Measurements from ENCODE around the gene NAT16. TPM values are rescaled to one million over a fixed set of nuclear protein-coding genes. Genes with fewer than 3 reads are reported as not detected.

NAT16 gene
- total and polyA plus RNA-seq, 10 donors, result not detected

GRCh38 chr7:101195884-101196283, 15.8 kb upstream of the NAT16 start:
- Histone ChIP-seq H3K27me3 (replicated peaks in 1 of 7) (peaks cover 0 to 47% (median 8%) of the 10 kb centered on the region in 7 donors), H3K9me3 (no peaks in the 10 kb centered on the region), H3K36me3 (no peaks in the 10 kb centered on the region), H3K4me3 (no peak overlapping the region), H3K27ac (no peak overlapping the region), H3K4me1 (peaks cover 0 to 9% (median under 1%) of the 10 kb centered on the region in 6 donors)
- DNase-seq, result no peak
- intact Hi-C loops (cut with DNase I; ENCODE audit: low total_unique reads), result loop anchor here (10.0 kb wide), 1 partner anchor 51 kb away; no protein-coding TSS in a partner anchor
- no peak for TF ChIP-seq POLR2AphosphoS5 (IDR thresholded peaks at IDR 0.05)
- TF ChIP-seq CTCF (IDR thresholded peaks at IDR 0.05 in 8 of 11, conservative IDR thresholded peaks at IDR 0.05 in 3 of 11), result no peak
- no peak for TF ChIP-seq POLR2A (IDR thresholded peaks at IDR 0.05)
- 75 to 89% (median 84%) methylated on average over 12 to 17 of the region's 17 CpGs for WGBS, 5 donors

- TF ChIP-seq CTCF (IDR thresholded peaks at IDR 0.05 in 8 of 11, conservative IDR thresholded peaks at IDR 0.05 in 3 of 11), result no peak
- no peaks in the 10 kb centered on the region for H3K36me3 ChIP-seq
- WGBS, 5 donors, result 79 to 87% (median 83%) methylated on average over 8 of the region's 8 CpGs
- H3K4me3 ChIP-seq, result no peak overlapping the region
- H3K4me1 ChIP-seq, result peaks cover 0 to 8% (median 0%) of the 10 kb centered on the region in 6 donors
- H3K9me3 ChIP-seq, result no peaks in the 10 kb centered on the region
- DNase-seq, result no peak
- peaks cover 0 to 29% (median 0%) of the 10 kb centered on the region in 7 donors for H3K27me3 ChIP-seq (replicated peaks in 1 of 7)
- intact Hi-C loops (cut with DNase I; ENCODE audit: low total_unique reads), result no loop called here
- H3K27ac ChIP-seq, result no peak overlapping the region
Measured at GRCh38 chr7:101189109-101189508, 9.0 kb upstream of the NAT16 start.

GRCh38 chr7:101186844-101187428, 6.8 kb upstream of the NAT16 start:
- WGBS, 5 donors, result 66 to 79% (median 72%) methylated on average over 4 of the region's 4 CpGs
- H3K9me3 ChIP-seq, result no peaks in the 10 kb centered on the region
- no peak overlapping the region for H3K4me3 ChIP-seq
- no peak for TF ChIP-seq CTCF (IDR thresholded peaks at IDR 0.05 in 8 of 11, conservative IDR thresholded peaks at IDR 0.05 in 3 of 11)
- no peak for TF ChIP-seq POLR2A (IDR thresholded peaks at IDR 0.05)
- no peak for TF ChIP-seq POLR2AphosphoS5 (IDR thresholded peaks at IDR 0.05)
- H3K36me3 ChIP-seq, result no peaks in the 10 kb centered on the region
- no peak for DNase-seq
- H3K27ac ChIP-seq, result no peak overlapping the region
- intact Hi-C loops (cut with DNase I; ENCODE audit: low total_unique reads), result no loop called here
- H3K4me1 ChIP-seq, result no peaks in the 10 kb centered on the region
- H3K27me3 ChIP-seq (replicated peaks in 1 of 7), result peaks cover 0 to 50% (median 4%) of the 10 kb centered on the region in 7 donors

GRCh38 chr7:101186194-101186593, 6.1 kb upstream of the NAT16 start:
- H3K4me3 ChIP-seq, result no peak overlapping the region
- H3K4me1 ChIP-seq, result no peaks in the 10 kb centered on the region
- no peaks in the 10 kb centered on the region for H3K36me3 ChIP-seq
- no peak overlapping the region for H3K27ac ChIP-seq
- no peaks in the 10 kb centered on the region for H3K9me3 ChIP-seq
- TF ChIP-seq POLR2A (IDR thresholded peaks at IDR 0.05) (no peak), CTCF (IDR thresholded peaks at IDR 0.05 in 8 of 11, conservative IDR thresholded peaks at IDR 0.05 in 3 of 11) (no peak), POLR2AphosphoS5 (IDR thresholded peaks at IDR 0.05) (no peak)
- DNase-seq, result no peak
- H3K27me3 ChIP-seq (replicated peaks in 1 of 7), result peaks cover 0 to 58% (median 10%) of the 10 kb centered on the region in 7 donors
- WGBS, 5 donors, result 70 to 83% (median 72%) methylated on average over 6 of the region's 6 CpGs
- intact Hi-C loops (cut with DNase I; ENCODE audit: low total_unique reads), result no loop called here
